ENCODE measurements around the gene DUOX2. TPM values are rescaled to one million over a fixed set of nuclear protein-coding genes. Genes with fewer than 3 reads are reported as not detected.

DUOX2 gene
- total and polyA plus RNA-seq, 2 of the 13 experiments (the other 11 are each of a cell fraction or from before 2014, with no cell fraction given), result 0.08 TPM; not detected in 1

DNA sequence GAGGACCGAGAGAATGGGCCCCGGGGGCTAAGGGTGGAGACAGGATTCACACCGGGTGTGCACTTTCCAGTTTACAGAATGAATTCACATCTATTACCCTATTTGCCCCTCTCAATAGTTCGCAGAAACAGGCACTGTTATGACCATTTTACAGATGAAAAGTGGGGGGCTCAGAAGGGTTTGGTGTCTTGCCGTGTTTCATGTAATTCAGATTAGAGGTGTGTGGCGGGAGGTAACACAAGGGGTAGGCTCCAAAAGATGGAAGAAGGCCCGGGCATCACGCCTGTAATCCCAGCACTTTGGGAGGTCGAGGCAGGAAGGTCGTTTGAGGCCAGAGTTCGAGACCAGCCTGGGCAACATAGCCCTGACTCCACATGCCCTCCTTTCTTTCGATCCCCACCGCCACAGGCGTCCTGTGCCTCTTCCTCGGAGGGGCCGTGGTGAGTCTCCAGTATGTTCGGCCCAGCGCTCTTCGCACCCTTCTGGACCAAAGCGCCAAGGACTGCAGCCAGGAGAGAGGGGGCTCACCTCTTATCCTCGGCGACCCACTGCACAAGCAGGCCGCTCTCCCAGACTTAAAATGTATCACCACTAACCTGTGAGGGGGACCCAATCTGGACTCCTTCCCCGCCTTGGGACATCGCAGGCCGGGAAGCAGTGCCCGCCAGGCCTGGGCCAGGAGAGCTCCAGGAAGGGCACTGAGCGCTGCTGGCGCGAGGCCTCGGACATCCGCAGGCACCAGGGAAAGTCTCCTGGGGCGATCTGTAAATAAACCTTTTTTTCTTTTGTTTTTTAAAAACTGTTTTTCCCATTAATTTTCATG is 3.5 kb upstream of the DUOX2 start:
- no peak overlapping the region for H2AFZ ChIP-seq (ENCODE audit: low read length)
- no peak overlapping the region for H3K27ac ChIP-seq (ENCODE audit: extremely low read length, insufficient read depth, low read length)
- ChIA-PET CTCF (ENCODE audit: low intra/inter-chr PET ratio, low total read pairs) (interaction anchor here (0.7 to 1.9 kb wide), 7 partner anchors 9 to 81 kb away, joined by 3 to 5 read pairs (median 3); no protein-coding TSS in a partner anchor), POLR2A (interaction anchor here (0.8 to 1.3 kb wide), 4 partner anchors 16 to 138 kb away, joined by 3 to 5 read pairs (median 4); no protein-coding TSS in a partner anchor)
- H3K9ac ChIP-seq (ENCODE audit: insufficient read depth, low read depth, low read length), result no peak overlapping the region
- H4K20me1 ChIP-seq (ENCODE audit: insufficient read depth, low read length), result no peaks in the 10 kb centered on the region
- in situ Hi-C loops (cut with HindIII; ENCODE audit: extremely low pct_ligation_motif_present, low pct_unique_long_range_greater_than_20kb), result no loop called here
- peaks cover 25% of the 10 kb centered on the region for H3K4me1 ChIP-seq (ENCODE audit: insufficient read depth, low read length)
- H3K9me3 ChIP-seq (ENCODE audit: low read length), result no peaks in the 10 kb centered on the region
- TF ChIP-seq KDM5B (CRISPR knock-in tag; IDR thresholded peaks at IDR 0.05; ENCODE audit: borderline replicate concordance) (0 out of 2 replicates have a peak, but pooled peaks have one; percentile 34), NFKB2 (CRISPR knock-in tag; IDR thresholded peaks at IDR 0.05; ENCODE audit: borderline replicate concordance) (0 out of 2 replicates have a peak, but pooled peaks have one; percentile 53), NR2F6 (IDR thresholded peaks at IDR 0.05) (no peak), NR2F6 (CRISPR knock-in tag; IDR thresholded peaks at IDR 0.05) (no peak), MZF1 (CRISPR knock-in tag; IDR thresholded peaks at IDR 0.05; ENCODE audit: borderline replicate concordance) (no peak), ZNF737 (CRISPR knock-in tag; IDR thresholded peaks at IDR 0.05; ENCODE audit: borderline replicate concordance) (no peak), ZNF766 (CRISPR knock-in tag; IDR thresholded peaks at IDR 0.05; ENCODE audit: borderline replicate concordance) (0 out of 2 replicates have a peak, but pooled peaks have one; percentile 41), ZNF547 (CRISPR knock-in tag; IDR thresholded peaks at IDR 0.05) (no peak)
- FAIRE-seq (no peak), ATAC-seq (peak; percentile 62), DNase-seq (ENCODE audit: low spot score) (no peak)
- peak overlapping the region; percentile 67 for H3K4me2 ChIP-seq (ENCODE audit: low read depth, low read length)
- no TSS peak for BruUV-seq (replicated peaks)
- peak overlapping the region; percentile 8 to 47 (median 10); a peak in 3 of 6 replicates for H3K4me3 ChIP-seq (replicated peaks in 1 of 3; ENCODE audit: insufficient read depth in 1 of 3, low read depth in 2 of 3, low read length in 3 of 3)
- H3K36me3 ChIP-seq (replicated peaks in 1 of 2; ENCODE audit: control insufficient read depth in 1 of 2, insufficient read depth in 2 of 2, low read length in 2 of 2), result no peaks in the 10 kb centered on the region
- no peaks in the 10 kb centered on the region for H3K79me2 ChIP-seq (ENCODE audit: insufficient read depth, low read length)
- intact Hi-C loops (cut with micrococcal nuclease; ENCODE audit: unreplicated experiment), result loop anchor here (1.0 to 2.0 kb wide), 2 partner anchors 81 to 149 kb away; no protein-coding TSS in a partner anchor
- peaks cover 10 to 42% of the 10 kb centered on the region in 2 experiments for H3K27me3 ChIP-seq (ENCODE audit: control insufficient read depth in 1 of 2, insufficient read depth in 2 of 2, low read length in 2 of 2)
- WGBS (ENCODE audit: low lambda C conversion rate), result 62% methylated on average over 32 of the region's 33 CpGs
